CD14-positive monocyte (primary cell): ENCODE measurements around the gene DCHS1. TPM values are rescaled to one million over a fixed set of nuclear protein-coding genes. Genes with fewer than 3 reads are reported as not detected.

Experiments
- DNase-seq, 3 donors: peaks; one replicate each; pipeline ENCODE4 v3.0.0-alpha.2; 2011 to 2022
- H2AFZ ChIP-seq: 2 replicates; pipeline ENCODE4 v1.6.0; 2012; ENCODE audit warnings: mild to moderate bottlenecking, low read depth, low read length, inconsistent platforms; ENCODE audit not compliant: insufficient read depth, poor library complexity, severe bottlenecking
- H3K27ac ChIP-seq, 2 donors: 1 replicate in 1 of 2; 2 replicates in 1 of 2; pipeline ENCODE4 v1.5.1; 2012 to 2013; ENCODE audit warnings: low read length in 2 of 2, control low read depth in 1 of 2, inconsistent platforms in 1 of 2, low read depth in 1 of 2, mild to moderate bottlenecking in 1 of 2
- H3K27me3 ChIP-seq, 2 donors: one replicate each; pipeline versions ENCODE4 v1.6.0 to v1.6.1; 2011 to 2013; ENCODE audit warnings: low read length in 2 of 2; ENCODE audit not compliant: control insufficient read depth in 2 of 2, insufficient read depth in 2 of 2
- H3K36me3 ChIP-seq, 2 donors: replicated peaks in 1 of 2; 1 replicate in 1 of 2; 2 replicates in 1 of 2; pipeline versions ENCODE4 v1.5.1 to v1.6.1; 2012 to 2013; ENCODE audit warnings: low read length in 2 of 2, control low read depth in 1 of 2, inconsistent platforms in 1 of 2, mild to moderate bottlenecking in 1 of 2; ENCODE audit not compliant: insufficient read depth in 2 of 2, control insufficient read depth in 1 of 2
- H3K4me1 ChIP-seq, 2 donors: 1 replicate in 1 of 2; 2 replicates in 1 of 2; pipeline versions ENCODE4 v1.5.1 to v1.6.1; 2012 to 2013; ENCODE audit warnings: low read length in 2 of 2, control low read depth in 1 of 2, inconsistent platforms in 1 of 2, mild to moderate bottlenecking in 1 of 2, moderate library complexity in 1 of 2; ENCODE audit not compliant: insufficient read depth in 2 of 2, control insufficient read depth in 1 of 2
- H3K4me2 ChIP-seq: replicated peaks from 2 replicates; pipeline ENCODE3; 2012; ENCODE audit warnings: low read length, moderate library complexity, mild to moderate bottlenecking; ENCODE audit not compliant: poor library complexity, severe bottlenecking; ENCODE audit errors: extremely low read depth
- H3K4me3 ChIP-seq, 3 experiments: fragments of 200-600 bp in 1 of 3; sonication (generic) in 1 of 3; replicated peaks in 1 of 3; 1 replicate in 2 of 3; 2 replicates in 1 of 3; pipeline ENCODE4 v1.5.1; 2011 to 2013; ENCODE audit warnings: low read length in 3 of 3, mild to moderate bottlenecking in 3 of 3, control low read depth in 2 of 3, low read depth in 2 of 3, inconsistent platforms in 1 of 3, moderate library complexity in 1 of 3
- H3K79me2 ChIP-seq: 2 replicates; pipeline ENCODE4 v1.6.0; 2012; ENCODE audit warnings: mild to moderate bottlenecking, control low read depth, inconsistent platforms, low read length, moderate library complexity; ENCODE audit not compliant: insufficient read depth
- H3K9ac ChIP-seq: 2 replicates; pipeline ENCODE4 v1.6.0; 2017; ENCODE audit warnings: low read length, mild to moderate bottlenecking; ENCODE audit not compliant: insufficient read depth, poor library complexity, severe bottlenecking
- H3K9me3 ChIP-seq, 2 donors: replicated peaks in 1 of 2; 1 replicate in 1 of 2; 2 replicates in 1 of 2; pipeline versions ENCODE4 v1.5.1 to v1.6.1; 2012 to 2013; ENCODE audit warnings: low read length in 2 of 2, control low read depth in 1 of 2; ENCODE audit not compliant: control insufficient read depth in 1 of 2, insufficient read depth in 1 of 2
- H4K20me1 ChIP-seq: 2 replicates; pipeline ENCODE4 v1.6.0; 2012; ENCODE audit warnings: mild to moderate bottlenecking, low read length, control low read depth, moderate library complexity; ENCODE audit not compliant: insufficient read depth
- H3K27ac Mint-ChIP-seq, 7 donors: one replicate each; pipeline ENCODE4 v1.8.0; 2020; ENCODE audit warnings: mild to moderate bottlenecking in 7 of 7, mixed read lengths in 7 of 7, moderate library complexity in 6 of 7, inconsistent platforms in 2 of 7
- H3K27me3 Mint-ChIP-seq, 3 donors: one replicate each; pipeline ENCODE4 v1.8.0; 2021 to 2022; ENCODE audit warnings: low read depth in 3 of 3, mild to moderate bottlenecking in 3 of 3, mixed read lengths in 3 of 3, moderate library complexity in 3 of 3, inconsistent platforms in 1 of 3
- H3K36me3 Mint-ChIP-seq, 2 donors: one replicate each; pipeline ENCODE4 v1.8.0; 2020; ENCODE audit warnings: mixed read lengths in 2 of 2, inconsistent platforms in 1 of 2, mild to moderate bottlenecking in 1 of 2
- H3K4me1 Mint-ChIP-seq: one replicate; pipeline ENCODE4 v1.8.0; 2020; ENCODE audit warnings: mild to moderate bottlenecking, mixed read lengths
- H3K4me3 Mint-ChIP-seq, 2 donors: one replicate each; pipeline ENCODE4 v1.8.0; 2020; ENCODE audit warnings: mild to moderate bottlenecking in 2 of 2, mixed read lengths in 2 of 2, moderate library complexity in 1 of 2
- H3K9me3 Mint-ChIP-seq, 7 donors: one replicate each; pipeline ENCODE4 v1.8.0; 2020 to 2022; ENCODE audit warnings: mixed read lengths in 7 of 7, mild to moderate bottlenecking in 6 of 7, moderate library complexity in 6 of 7, inconsistent platforms in 2 of 7
- WGBS: methylation state at CpG from one replicate; pipeline ENCODE4 v1.1.5; 2013; ENCODE audit warnings: missing lambda C conversion rate; ENCODE audit not compliant: insufficient coverage; 5-methylcytosine and 5-hydroxymethylcytosine counted together
- intact Hi-C, 2 donors: fragments of 100-400 bp; cut with micrococcal nuclease; formaldehyde crosslinking; loops; one replicate each; pipeline versions ENCODE4 v1.15.0 to v1.15.1; 2023
- polyA plus RNA-seq, 3 donors: library from polyadenylated mRNA; depleted of rRNA in 1 of 3; unstranded in 2 of 3; stranded (reverse) in 1 of 3; fragments of 300-500 nt in 2 of 3; fragments of >200 nt in 1 of 3; fragmentation: Illumina TruSeq in 2 of 3; gene quantifications; 1 replicate in 2 of 3; 2 replicates in 1 of 3; pipeline ENCODE4 v1.2.3, GENCODE V29; 2012 to 2021
- TF ChIP-seq, protein P1 (sequence below): fragments of 200-600 bp; IDR thresholded peaks from one replicate; pipeline ENCODE4 v1.8.0; 2022; ENCODE audit warnings: antibody characterized with exemption, mild to moderate bottlenecking

The DCHS1 gene
- polyA plus RNA-seq, 3 donors = 0.01 to 0.88 (median 0.02) TPM

DNA sequence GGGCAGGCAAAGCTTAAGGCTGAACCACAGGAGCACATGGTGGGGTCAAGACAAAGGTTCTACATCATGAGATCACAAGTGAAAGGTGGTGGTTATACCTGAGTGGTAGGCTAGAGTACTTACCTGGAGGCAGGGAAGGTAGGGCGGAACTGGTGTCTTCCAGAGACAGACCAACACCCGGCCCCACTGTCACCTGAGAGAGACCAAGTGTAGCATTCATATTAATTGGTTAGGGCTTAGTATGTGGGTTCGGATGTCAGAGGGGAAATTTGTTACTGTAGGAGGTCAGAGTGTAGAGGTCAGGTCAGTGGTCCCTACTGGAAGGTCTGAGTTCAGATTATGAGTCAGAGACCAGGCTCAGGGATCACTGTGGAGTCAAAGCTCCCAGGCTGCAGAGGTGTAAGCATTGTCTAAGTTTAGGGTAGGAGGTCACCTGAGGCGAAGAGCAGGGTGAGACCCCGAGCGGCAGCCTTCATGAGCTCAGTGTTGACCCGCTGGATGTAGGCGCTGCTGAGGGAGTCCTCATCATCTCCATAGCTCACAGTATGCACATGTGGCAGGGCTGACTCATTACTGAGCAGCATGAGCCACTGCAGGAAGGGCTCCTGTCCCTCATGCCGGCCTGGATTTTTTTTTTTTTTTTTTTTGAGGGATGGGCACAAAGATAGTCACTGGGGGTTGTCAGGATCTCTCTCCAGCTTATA is 39.6 kb downstream of the DCHS1 start:
- TF ChIP-seq, protein P1, sequence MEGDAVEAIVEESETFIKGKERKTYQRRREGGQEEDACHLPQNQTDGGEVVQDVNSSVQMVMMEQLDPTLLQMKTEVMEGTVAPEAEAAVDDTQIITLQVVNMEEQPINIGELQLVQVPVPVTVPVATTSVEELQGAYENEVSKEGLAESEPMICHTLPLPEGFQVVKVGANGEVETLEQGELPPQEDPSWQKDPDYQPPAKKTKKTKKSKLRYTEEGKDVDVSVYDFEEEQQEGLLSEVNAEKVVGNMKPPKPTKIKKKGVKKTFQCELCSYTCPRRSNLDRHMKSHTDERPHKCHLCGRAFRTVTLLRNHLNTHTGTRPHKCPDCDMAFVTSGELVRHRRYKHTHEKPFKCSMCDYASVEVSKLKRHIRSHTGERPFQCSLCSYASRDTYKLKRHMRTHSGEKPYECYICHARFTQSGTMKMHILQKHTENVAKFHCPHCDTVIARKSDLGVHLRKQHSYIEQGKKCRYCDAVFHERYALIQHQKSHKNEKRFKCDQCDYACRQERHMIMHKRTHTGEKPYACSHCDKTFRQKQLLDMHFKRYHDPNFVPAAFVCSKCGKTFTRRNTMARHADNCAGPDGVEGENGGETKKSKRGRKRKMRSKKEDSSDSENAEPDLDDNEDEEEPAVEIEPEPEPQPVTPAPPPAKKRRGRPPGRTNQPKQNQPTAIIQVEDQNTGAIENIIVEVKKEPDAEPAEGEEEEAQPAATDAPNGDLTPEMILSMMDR = no peak
- Histone ChIP-seq H3K79me2 (peaks cover 51% of the 10 kb centered on the region), H4K20me1 (peaks cover 19% of the 10 kb centered on the region), H3K4me2 (no peak overlapping the region), H3K9ac (no peak overlapping the region), H3K9me3 (no peaks in the 10 kb centered on the region), H2AFZ (no peak overlapping the region), H3K27me3 (no peaks in the 10 kb centered on the region), H3K27ac (peak overlapping the region in 1 of 2 donors; percentile 99), H3K4me3 (no peak overlapping the region), H3K36me3 (peaks cover 36 to 45% of the 10 kb centered on the region in 2 donors), H3K4me1 (peaks cover 55 to 69% of the 10 kb centered on the region in 2 donors)
- Mint-ChIP-seq H3K27me3 (no peaks in the 10 kb centered on the region), H3K4me3 (no peak overlapping the region), H3K4me1 (peaks cover 23% of the 10 kb centered on the region), H3K36me3 (peaks cover 3 to 4% of the 10 kb centered on the region in 2 donors), H3K9me3 (no peaks in the 10 kb centered on the region), H3K27ac (peak overlapping the region in 4 of 7 donors; percentile 42 to 64 (median 48))
- DNase-seq = peak in 1 of 3 donors; percentile 38
- intact Hi-C loops = loop anchor here in 1 of 2 donors (10.0 kb wide), 1 partner anchor 381 kb away; the partner anchor contains the start of genes CNGA4 and FHIP1B
- WGBS = 98% methylated on average over 8 of the region's 9 CpGs

DNA sequence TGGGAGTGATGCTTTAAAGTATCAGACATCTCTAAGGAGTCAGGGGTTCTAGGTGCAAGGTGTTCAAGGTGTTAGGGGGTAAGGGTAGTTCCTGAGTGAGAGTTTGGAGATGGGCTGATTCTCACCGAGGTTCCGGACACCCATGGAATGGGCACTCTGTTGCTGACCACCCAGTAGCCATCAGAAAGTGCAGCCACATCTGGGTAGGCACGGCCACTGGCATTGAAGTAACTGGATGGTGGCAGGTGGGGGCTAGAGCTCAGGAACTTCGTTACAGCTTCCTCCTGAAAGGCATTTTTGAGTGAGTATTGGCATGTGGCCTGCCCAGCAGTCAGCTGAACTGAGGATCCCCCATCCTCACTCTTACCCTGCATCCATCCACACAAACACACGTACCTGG is 40.6 kb downstream of the DCHS1 start:
- H3K9me3 ChIP-seq = no peaks in the 10 kb centered on the region
- H3K4me1 ChIP-seq = peaks cover 53 to 68% of the 10 kb centered on the region in 2 donors
- TF ChIP-seq, protein P1 = no peak
- no peak overlapping the region for H3K9ac ChIP-seq
- no peaks in the 10 kb centered on the region for H3K27me3 ChIP-seq
- peak overlapping the region in 1 of 2 donors; percentile 42 for H3K27ac ChIP-seq
- H3K36me3 Mint-ChIP-seq = peaks cover 13 to 14% of the 10 kb centered on the region in 2 donors
- H3K4me3 Mint-ChIP-seq = no peak overlapping the region
- H3K27me3 Mint-ChIP-seq = no peaks in the 10 kb centered on the region
- H3K27ac Mint-ChIP-seq = peak overlapping the region in 3 of 7 donors; percentile 2 to 77 (median 52)
- intact Hi-C loops = loop anchor here in 1 of 2 donors (10.0 kb wide), 1 partner anchor 380 kb away; the partner anchor contains the start of genes CNGA4 and FHIP1B
- H3K4me2 ChIP-seq = no peak overlapping the region
- no peaks in the 10 kb centered on the region for H3K9me3 Mint-ChIP-seq
- no peak for DNase-seq
- peaks cover 61% of the 10 kb centered on the region for H3K79me2 ChIP-seq
- H3K4me1 Mint-ChIP-seq = peaks cover 30% of the 10 kb centered on the region
- no peak overlapping the region for H2AFZ ChIP-seq
- WGBS = 100% methylated on average over 2 of the region's 5 CpGs
- no peak overlapping the region for H3K4me3 ChIP-seq
- H3K36me3 ChIP-seq = peaks cover 46 to 55% of the 10 kb centered on the region in 2 donors
- peaks cover 23% of the 10 kb centered on the region for H4K20me1 ChIP-seq
